ENCODE data around the gene HDAC5. TPM values are rescaled to one million over a fixed set of nuclear protein-coding genes. Genes with fewer than 3 reads are reported as not detected.
"Not testable (repeated sequence)": the region's sequence is repeated elsewhere in the genome, so short reads cannot be mapped to it uniquely, and the experiment has no call there.

Gene HDAC5
- total RNA-seq, 1 donor from 2014 or later, result 43.3 TPM

GRCh38 chr17:44164476-44164875, 41.0 kb upstream of the HDAC5 start:
- peaks cover 2% of the 10 kb centered on the region for H3K36me3 Mint-ChIP-seq
- no peak overlapping the region for H3K27ac Mint-ChIP-seq
- no peak overlapping the region for H3K4me3 Mint-ChIP-seq
- no peak for TF ChIP-seq CTCF (conservative IDR thresholded peaks at IDR 0.05)
- DNase-seq (ENCODE audit: extremely low spot score, unreplicated experiment), result no peak
- H3K4me1 Mint-ChIP-seq (ENCODE audit: unreplicated experiment), result peaks cover 6% of the 10 kb centered on the region
- H3K27me3 Mint-ChIP-seq, result no peaks in the 10 kb centered on the region
- no peaks in the 10 kb centered on the region for H3K9me3 Mint-ChIP-seq

- Mint-ChIP-seq H3K4me3 (no peak overlapping the region), H3K4me1 (ENCODE audit: unreplicated experiment) (no peaks in the 10 kb centered on the region), H3K36me3 (peaks cover 3% of the 10 kb centered on the region), H3K27me3 (no peaks in the 10 kb centered on the region), H3K27ac (no peak overlapping the region), H3K9me3 (no peaks in the 10 kb centered on the region)
- TF ChIP-seq CTCF (conservative IDR thresholded peaks at IDR 0.05), result no peak
- DNase-seq (ENCODE audit: extremely low spot score, unreplicated experiment), result no peak
These were observed 36.2 kb upstream of the HDAC5 start for GRCh38 chr17:44159519-44160210.

- no peaks in the 10 kb centered on the region for H3K9me3 Mint-ChIP-seq
- H3K36me3 Mint-ChIP-seq, result peaks cover 3% of the 10 kb centered on the region
- no peaks in the 10 kb centered on the region for H3K27me3 Mint-ChIP-seq
- TF ChIP-seq CTCF (conservative IDR thresholded peaks at IDR 0.05), result no peak
- no peaks in the 10 kb centered on the region for H3K4me1 Mint-ChIP-seq (ENCODE audit: unreplicated experiment)
- DNase-seq (ENCODE audit: extremely low spot score, unreplicated experiment), result no peak
- H3K4me3 Mint-ChIP-seq, result no peak overlapping the region
- no peak overlapping the region for H3K27ac Mint-ChIP-seq
These were observed 32.0 kb upstream of the HDAC5 start for GRCh38 chr17:44155488-44155887.

- no peaks in the 10 kb centered on the region for H3K27me3 Mint-ChIP-seq
- DNase-seq (ENCODE audit: extremely low spot score, unreplicated experiment), result no peak
- no peak for TF ChIP-seq CTCF (conservative IDR thresholded peaks at IDR 0.05)
- H3K4me3 Mint-ChIP-seq, result no peak overlapping the region
- no peak overlapping the region for H3K27ac Mint-ChIP-seq
- H3K4me1 Mint-ChIP-seq (ENCODE audit: unreplicated experiment), result peaks cover 6% of the 10 kb centered on the region
- H3K36me3 Mint-ChIP-seq, result no peaks in the 10 kb centered on the region
- no peaks in the 10 kb centered on the region for H3K9me3 Mint-ChIP-seq
These were observed 29.4 kb upstream of the HDAC5 start for GRCh38 chr17:44152875-44153274.

- Mint-ChIP-seq H3K4me3 (no peak overlapping the region), H3K27me3 (no peaks in the 10 kb centered on the region)
These were observed 26.4 kb upstream of the HDAC5 start for GRCh38 chr17:44149750-44150329.

GRCh38 chr17:44149066-44149465, 25.6 kb upstream of the HDAC5 start:
- not testable (repeated sequence) for H3K4me1 Mint-ChIP-seq (ENCODE audit: unreplicated experiment); H3K9me3 Mint-ChIP-seq; DNase-seq (ENCODE audit: extremely low spot score, unreplicated experiment); H3K4me3 Mint-ChIP-seq; H3K36me3 Mint-ChIP-seq; H3K27me3 Mint-ChIP-seq; H3K27ac Mint-ChIP-seq

More at GRCh38 chr17:44149750-44150329, 26.4 kb upstream of the HDAC5 start:
- DNase-seq (ENCODE audit: extremely low spot score, unreplicated experiment), result no peak
- TF ChIP-seq CTCF (conservative IDR thresholded peaks at IDR 0.05), result no peak
- H3K9me3 Mint-ChIP-seq, result no peaks in the 10 kb centered on the region
- peaks cover 6% of the 10 kb centered on the region for H3K4me1 Mint-ChIP-seq (ENCODE audit: unreplicated experiment)
- no peaks in the 10 kb centered on the region for H3K36me3 Mint-ChIP-seq
- H3K27ac Mint-ChIP-seq, result no peak overlapping the region
